ENCODE data around the gene NLRC3.

NLRC3 gene

GRCh38 chr16:3519581-3519980 is 57.6 kb downstream of the NLRC3 start:
- TF ChIP-seq TCF12 (IDR thresholded peaks at IDR 0.05; ENCODE audit: low read depth) = no peak
- TF ChIP-seq USF1 (IDR thresholded peaks at IDR 0.05) = no peak
- no peak for TF ChIP-seq TEAD4 (IDR thresholded peaks at IDR 0.05)
- no peak for TF ChIP-seq YY1 (IDR thresholded peaks at IDR 0.05; ENCODE audit: low read depth)
- TF ChIP-seq MAX (IDR thresholded peaks at IDR 0.05) = no peak
- no peak for TF ChIP-seq NFIC (IDR thresholded peaks at IDR 0.05)
- no peak for TF ChIP-seq REST (IDR thresholded peaks at IDR 0.05; ENCODE audit: low read depth)
- TF ChIP-seq CREB1 (IDR thresholded peaks at IDR 0.05; ENCODE audit: low read depth) = no peak
- TF ChIP-seq EGR1 (IDR thresholded peaks at IDR 0.05) = no peak
- TF ChIP-seq RAD21 (IDR thresholded peaks at IDR 0.05; ENCODE audit: low read depth) = no peak
- no peak for TF ChIP-seq EP300 (IDR thresholded peaks at IDR 0.05; ENCODE audit: borderline replicate concordance)
- TF ChIP-seq ZBTB7A (IDR thresholded peaks at IDR 0.05; ENCODE audit: low read depth) = no peak
- TF ChIP-seq TAF1 (IDR thresholded peaks at IDR 0.05; ENCODE audit: low read depth) = no peak
- no peak for TF ChIP-seq CEBPB (IDR thresholded peaks at IDR 0.05)
- no peak for TF ChIP-seq FOXM1 (IDR thresholded peaks at IDR 0.05; ENCODE audit: borderline replicate concordance, low read depth)

GRCh38 chr16:3518986-3519348 is 58.2 kb downstream of the NLRC3 start:
- no peak for TF ChIP-seq ZBTB7A (IDR thresholded peaks at IDR 0.05; ENCODE audit: low read depth)
- no peak for TF ChIP-seq REST (IDR thresholded peaks at IDR 0.05; ENCODE audit: low read depth)
- TF ChIP-seq RAD21 (IDR thresholded peaks at IDR 0.05; ENCODE audit: low read depth) = no peak
- TF ChIP-seq TEAD4 (IDR thresholded peaks at IDR 0.05) = no peak
- no peak for TF ChIP-seq TAF1 (IDR thresholded peaks at IDR 0.05; ENCODE audit: low read depth)
- TF ChIP-seq FOXM1 (IDR thresholded peaks at IDR 0.05; ENCODE audit: borderline replicate concordance, low read depth) = no peak
- no peak for TF ChIP-seq USF1 (IDR thresholded peaks at IDR 0.05)
- no peak for TF ChIP-seq NFIC (IDR thresholded peaks at IDR 0.05)
- no peak for TF ChIP-seq CEBPB (IDR thresholded peaks at IDR 0.05)

GRCh38 chr16:3518292-3518985 is 58.8 kb downstream of the NLRC3 start:
- TF ChIP-seq TCF12 (IDR thresholded peaks at IDR 0.05; ENCODE audit: low read depth) (no peak), YY1 (IDR thresholded peaks at IDR 0.05; ENCODE audit: low read depth) (no peak), TEAD4 (IDR thresholded peaks at IDR 0.05) (no peak), NFIC (IDR thresholded peaks at IDR 0.05) (no peak), RAD21 (IDR thresholded peaks at IDR 0.05; ENCODE audit: low read depth) (no peak), REST (IDR thresholded peaks at IDR 0.05; ENCODE audit: low read depth) (no peak), TAF1 (IDR thresholded peaks at IDR 0.05; ENCODE audit: low read depth) (no peak), CEBPB (IDR thresholded peaks at IDR 0.05) (no peak), MAX (IDR thresholded peaks at IDR 0.05) (no peak), USF1 (IDR thresholded peaks at IDR 0.05) (no peak), FOXM1 (IDR thresholded peaks at IDR 0.05; ENCODE audit: borderline replicate concordance, low read depth) (no peak), EGR1 (IDR thresholded peaks at IDR 0.05) (no peak)

- no peak for TF ChIP-seq EGR1 (IDR thresholded peaks at IDR 0.05)
- TF ChIP-seq RAD21 (IDR thresholded peaks at IDR 0.05; ENCODE audit: low read depth) = no peak
- TF ChIP-seq CREB1 (IDR thresholded peaks at IDR 0.05; ENCODE audit: low read depth) = no peak
- TF ChIP-seq FOXM1 (IDR thresholded peaks at IDR 0.05; ENCODE audit: borderline replicate concordance, low read depth) = no peak
- no peak for TF ChIP-seq EP300 (IDR thresholded peaks at IDR 0.05; ENCODE audit: borderline replicate concordance)
- no peak for TF ChIP-seq ZBTB7A (IDR thresholded peaks at IDR 0.05; ENCODE audit: low read depth)
- TF ChIP-seq TCF12 (IDR thresholded peaks at IDR 0.05; ENCODE audit: low read depth) = no peak
- no peak for TF ChIP-seq CEBPB (IDR thresholded peaks at IDR 0.05)
- no peak for TF ChIP-seq MAX (IDR thresholded peaks at IDR 0.05)
- TF ChIP-seq YY1 (IDR thresholded peaks at IDR 0.05; ENCODE audit: low read depth) = no peak
- TF ChIP-seq USF1 (IDR thresholded peaks at IDR 0.05) = no peak
- no peak for TF ChIP-seq NFIC (IDR thresholded peaks at IDR 0.05)
- no peak for TF ChIP-seq TEAD4 (IDR thresholded peaks at IDR 0.05)
- TF ChIP-seq TAF1 (IDR thresholded peaks at IDR 0.05; ENCODE audit: low read depth) = no peak
- no peak for TF ChIP-seq REST (IDR thresholded peaks at IDR 0.05; ENCODE audit: low read depth)
These were observed 61.3 kb downstream of the NLRC3 start for GRCh38 chr16:3515897-3516296.
